K562 (cell line): ENCODE data around the gene AK2. TPM values are rescaled to one million over a fixed set of nuclear protein-coding genes. Genes with fewer than 3 reads are reported as not detected.

Experiments
- ARNT ChIP-seq, 2 experiments: fragments of 450-650 bp; IDR thresholded peaks; 2 replicates each; pipeline ENCODE4 v1.6.1; 2016; ENCODE audit warnings: mild to moderate bottlenecking in 1 of 2
- BCL6 ChIP-seq: fragments of 250-450 bp; sonication (Bioruptor Pico); IDR thresholded peaks from 2 replicates; pipeline ENCODE4 v1.4.0; 2020
- CBX3 ChIP-seq, 2 experiments: IDR thresholded peaks; 1 replicate in 1 of 2; 2 replicates in 1 of 2; pipeline ENCODE4 v1.6.1; 2012; ENCODE audit warnings: inconsistent platforms in 2 of 2, low read length in 2 of 2, borderline replicate concordance in 1 of 2, control low read depth in 1 of 2
- CBX8 ChIP-seq: fragments of 200-600 bp; sonication (generic); IDR thresholded peaks from 2 replicates; pipeline ENCODE4 v1.6.1; 2012; ENCODE audit warnings: borderline replicate concordance, mixed run types, low read depth, mild to moderate bottlenecking, moderate library complexity, mixed read lengths, low read length, control low read depth, inconsistent platforms; ENCODE audit not compliant: poor library complexity, severe bottlenecking; ENCODE audit errors: extremely low read depth
- CREBBP ChIP-seq: IDR thresholded peaks from one replicate; pipeline ENCODE4 v1.6.1; 2012; ENCODE audit warnings: low read depth, mild to moderate bottlenecking, control low read depth, inconsistent platforms, low read length
- DMBX1 ChIP-seq: fragments of 250-450 bp; sonication (Bioruptor Pico); IDR thresholded peaks from 2 replicates; pipeline ENCODE4 v1.8.0; 2022; ENCODE audit warnings: inconsistent platforms, mild to moderate bottlenecking, moderate library complexity, borderline replicate concordance
- EGR1 ChIP-seq: fragments of 450-650 bp; conservative IDR thresholded peaks from 2 replicates; pipeline ENCODE4 v1.6.1; 2017; ENCODE audit warnings: mild to moderate bottlenecking
- EP300 ChIP-seq: IDR thresholded peaks from 2 replicates; pipeline ENCODE4 v1.6.1; 2012; ENCODE audit warnings: low read length, improper control_type of control experiment
- FOXM1 ChIP-seq, 2 experiments: fragments of 450-650 bp in 1 of 2; sonication (generic) in 1 of 2; formaldehyde crosslinking in 1 of 2; IDR thresholded peaks; 2 replicates each; pipeline versions ENCODE4 v1.6.1 to v1.9.0; 2017 to 2022; ENCODE audit warnings: low read depth in 2 of 2, mild to moderate bottlenecking in 2 of 2, missing genetic modification reagents in 1 of 2, moderate library complexity in 1 of 2
- MTA1 ChIP-seq: fragments of 450-650 bp; IDR thresholded peaks from 2 replicates; pipeline ENCODE4 v1.6.1; 2017; ENCODE audit warnings: borderline replicate concordance
- MYBL2 ChIP-seq, 2 experiments: fragments of 450-650 bp in 1 of 2; sonication (generic) in 1 of 2; formaldehyde crosslinking in 1 of 2; IDR thresholded peaks; 2 replicates each; pipeline versions ENCODE4 v1.6.1 to v1.8.1; 2017 to 2022; ENCODE audit warnings: borderline replicate concordance in 1 of 2, inconsistent platforms in 1 of 2, low read depth in 1 of 2, mild to moderate bottlenecking in 1 of 2, missing genetic modification reagents in 1 of 2, moderate library complexity in 1 of 2
- NCOR1 ChIP-seq: fragments of 450-650 bp; IDR thresholded peaks from 2 replicates; pipeline ENCODE4 v1.6.1; 2016; ENCODE audit warnings: mild to moderate bottlenecking, moderate library complexity
- NKRF ChIP-seq: fragments of 450-650 bp; IDR thresholded peaks from 2 replicates; pipeline ENCODE4 v1.6.1; 2016; ENCODE audit warnings: borderline replicate concordance
- PHF8 ChIP-seq: fragments of 200-600 bp; sonication (generic); IDR thresholded peaks from 2 replicates; pipeline ENCODE4 v1.6.1; 2012; ENCODE audit warnings: mixed run types, mild to moderate bottlenecking, inconsistent platforms, low read length, moderate library complexity, borderline replicate concordance
- RBM22 ChIP-seq: fragments of 200-400 bp; formaldehyde crosslinking; IDR thresholded peaks from 2 replicates; pipeline ENCODE4 v1.6.1; 2018; ENCODE audit warnings: low read length, low read depth; ENCODE audit not compliant: poor library complexity, severe bottlenecking
- TGIF2 ChIP-seq: sonication (generic); formaldehyde crosslinking; IDR thresholded peaks from 2 replicates; pipeline ENCODE4 v1.8.1; 2022; ENCODE audit warnings: mild to moderate bottlenecking, missing genetic modification reagents, moderate library complexity
- XRCC5 ChIP-seq: fragments of 200-400 bp; formaldehyde crosslinking; IDR thresholded peaks from 2 replicates; pipeline ENCODE4 v1.6.1; 2017; ENCODE audit warnings: low read depth, mild to moderate bottlenecking, low read length
- ZBTB12 ChIP-seq: fragments of 250-450 bp; sonication (Bioruptor Pico); IDR thresholded peaks from 2 replicates; pipeline ENCODE4 v1.4.0; 2020
- ZNF197 ChIP-seq: fragments of 200-800 bp; sonication (Bioruptor generic); IDR thresholded peaks from 2 replicates; pipeline ENCODE4 v1.6.1; 2016; ENCODE audit warnings: low read depth, missing genetic modification characterization, missing compliant biosample characterization
- ZNF347 ChIP-seq: fragments of 450-650 bp; formaldehyde crosslinking; IDR thresholded peaks from 2 replicates; pipeline ENCODE4 v1.4.0; 2020; ENCODE audit warnings: low read depth, mild to moderate bottlenecking, moderate library complexity
- ZNF384 ChIP-seq: IDR thresholded peaks from 2 replicates; pipeline ENCODE4 v1.6.1; 2012; ENCODE audit warnings: low read depth, low read length, improper control_type of control experiment
- ZNF398 ChIP-seq: fragments of 250-450 bp; sonication (Bioruptor Pico); IDR thresholded peaks from 2 replicates; pipeline ENCODE4 v1.8.0; 2021; ENCODE audit warnings: moderate library complexity, mild to moderate bottlenecking, inconsistent platforms
- polyA plus RNA-seq, 8 experiments: library from polyadenylated mRNA; depleted of rRNA in 4 of 8; stranded (reverse) in 5 of 8; unstranded in 3 of 8; fragments of >200 nt; fragmentation: Nextera tagmentation in 2 of 8; fragmentation: Illumina TruSeq in 1 of 8; extraction: Ambion mirVana in 2 of 8; extraction: Trizol in 1 of 8; gene quantifications; 2 replicates each; pipeline versions ENCODE4 v1.2.1 to v1.2.3, GENCODE V29; 2011 to 2014; ENCODE audit warnings: inconsistent platforms in 1 of 8, missing spikeins in 1 of 8
- total RNA-seq, 7 experiments: library from RNA; depleted of rRNA in 6 of 7; stranded (reverse); fragments of >200 nt in 6 of 7; fragmentation: Illumina TruSeq in 2 of 7; extraction: Trizol in 2 of 7; gene quantifications; 2 replicates each; pipeline versions ENCODE4 v1.2.1 to v1.2.3, GENCODE V29; 2011 to 2021; ENCODE audit warnings: low replicate concordance in 1 of 7

Gene AK2
- total and polyA plus RNA-seq, 9 of the 15 experiments (the other 6 are each of a cell fraction or from before 2014, with no cell fraction given) = 105 to 1,050 (median 509) TPM

- TF ChIP-seq ARNT (IDR thresholded peaks at IDR 0.05) (no peak), CBX8 (no peak), CREBBP (no peak), DMBX1 (no peak), ZNF197 (CRISPR knock-in tag) (no peak), NCOR1 (no peak), RBM22 (no peak), ZNF398 (CRISPR knock-in tag) (no peak), FOXM1 (IDR thresholded peaks at IDR 0.05; ENCODE audit: low read depth) (no peak), FOXM1 (CRISPR knock-in tag; IDR thresholded peaks at IDR 0.05; ENCODE audit: low read depth) (no peak), MTA1 (no peak), MYBL2 (IDR thresholded peaks at IDR 0.05; ENCODE audit: low read depth) (no peak), MYBL2 (CRISPR knock-in tag; IDR thresholded peaks at IDR 0.05; ENCODE audit: borderline replicate concordance) (no peak), ZNF347 (no peak), TGIF2 (CRISPR knock-in tag) (no peak), PHF8 (no peak), EGR1 (no peak; the same call in 1 of the 2 replicates), ZNF384 (no peak), XRCC5 (no peak), EP300 (peak; percentile 82), BCL6 (CRISPR knock-in tag) (0 out of 2 replicates have a peak, but pooled peaks have one; percentile 11), NKRF (no peak), ZBTB12 (CRISPR knock-in tag) (no peak), CBX3 (IDR thresholded peaks at IDR 0.05; ENCODE audit: borderline replicate concordance in 1 of 2, low read length in 2 of 2) (no peak)
These were observed 13.8 kb upstream of the AK2 start (continued) for GRCh38 chr1:33050221-33051076.
